GM20000 (cell line): ENCODE data around the gene CMIP.
A peak's percentile ranks its signal among the peaks of the same experiment; 100 is the strongest.

Source experiments
- DNase-seq: peaks from one replicate; pipeline ENCODE4 v3.0.0; 2012; ENCODE audit warnings: low spot score
- TF ChIP-seq, protein P1 (sequence below): IDR thresholded peaks from 2 replicates; pipeline ENCODE4 v1.5.1; 2012; ENCODE audit warnings: mild to moderate bottlenecking, control low read depth; ENCODE audit errors: extremely low read depth, missing control alignments

CMIP gene

GRCh38 chr16:81696166-81696960, 251.8 kb downstream of the CMIP start:
- TF ChIP-seq, protein P1, sequence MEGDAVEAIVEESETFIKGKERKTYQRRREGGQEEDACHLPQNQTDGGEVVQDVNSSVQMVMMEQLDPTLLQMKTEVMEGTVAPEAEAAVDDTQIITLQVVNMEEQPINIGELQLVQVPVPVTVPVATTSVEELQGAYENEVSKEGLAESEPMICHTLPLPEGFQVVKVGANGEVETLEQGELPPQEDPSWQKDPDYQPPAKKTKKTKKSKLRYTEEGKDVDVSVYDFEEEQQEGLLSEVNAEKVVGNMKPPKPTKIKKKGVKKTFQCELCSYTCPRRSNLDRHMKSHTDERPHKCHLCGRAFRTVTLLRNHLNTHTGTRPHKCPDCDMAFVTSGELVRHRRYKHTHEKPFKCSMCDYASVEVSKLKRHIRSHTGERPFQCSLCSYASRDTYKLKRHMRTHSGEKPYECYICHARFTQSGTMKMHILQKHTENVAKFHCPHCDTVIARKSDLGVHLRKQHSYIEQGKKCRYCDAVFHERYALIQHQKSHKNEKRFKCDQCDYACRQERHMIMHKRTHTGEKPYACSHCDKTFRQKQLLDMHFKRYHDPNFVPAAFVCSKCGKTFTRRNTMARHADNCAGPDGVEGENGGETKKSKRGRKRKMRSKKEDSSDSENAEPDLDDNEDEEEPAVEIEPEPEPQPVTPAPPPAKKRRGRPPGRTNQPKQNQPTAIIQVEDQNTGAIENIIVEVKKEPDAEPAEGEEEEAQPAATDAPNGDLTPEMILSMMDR: no peak
- no peak for DNase-seq

GRCh38 chr16:81696961-81697615, 252.5 kb downstream of the CMIP start:
- TF ChIP-seq, protein P1: peak; percentile 70
- peak; percentile 72 for DNase-seq

- TF ChIP-seq, protein P1: no peak
- DNase-seq: no peak
Measured at GRCh38 chr16:81697616-81698309, 253.2 kb downstream of the CMIP start.

GRCh38 chr16:81698310-81698641, 253.7 kb downstream of the CMIP start:
- TF ChIP-seq, protein P1: no peak

GRCh38 chr16:81699596-81699995, 255.0 kb downstream of the CMIP start:
- TF ChIP-seq, protein P1: no peak
- DNase-seq: no peak

More at GRCh38 chr16:81698310-81698641, 253.7 kb downstream of the CMIP start:
- no peak for DNase-seq

DNA sequence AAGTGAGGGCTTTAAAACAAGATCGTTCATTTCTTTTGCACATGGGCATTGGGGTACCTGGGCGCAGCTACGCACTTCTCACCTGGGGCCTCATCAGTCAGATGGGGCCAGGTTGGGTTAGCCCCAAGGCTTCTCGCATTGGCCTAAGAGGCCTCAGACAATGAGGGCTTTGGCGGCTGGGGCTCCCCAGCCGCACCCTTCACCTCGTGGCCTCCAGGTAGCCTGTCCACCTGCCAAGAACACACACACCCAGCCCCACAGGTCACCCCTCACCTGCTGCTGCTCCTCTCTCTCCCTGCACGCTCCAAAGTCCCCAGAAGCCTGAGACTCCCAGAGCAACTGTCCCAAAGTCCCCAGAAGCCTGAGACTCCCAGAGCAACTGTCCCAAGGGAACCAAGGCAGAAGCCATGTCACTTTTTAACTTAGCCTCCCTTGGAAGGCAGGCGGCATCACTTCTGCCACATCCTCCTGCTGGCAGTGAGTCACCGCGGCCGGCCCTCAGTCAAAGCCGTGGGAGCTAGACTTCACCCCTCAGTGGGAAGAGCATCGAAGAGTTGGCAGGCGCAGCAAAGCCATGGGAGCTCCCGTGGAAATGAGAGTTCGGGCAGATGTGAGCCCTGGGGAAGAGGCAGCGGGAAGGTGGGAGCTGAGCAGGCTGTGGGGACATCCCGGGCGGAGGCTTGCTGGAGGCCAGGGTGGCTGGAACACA, 255.6 kb downstream of the CMIP start:
- DNase-seq: no peak
- TF ChIP-seq, protein P1: no peak
